ENCODE data around the gene ADAM10.

The ADAM10 gene

DNA sequence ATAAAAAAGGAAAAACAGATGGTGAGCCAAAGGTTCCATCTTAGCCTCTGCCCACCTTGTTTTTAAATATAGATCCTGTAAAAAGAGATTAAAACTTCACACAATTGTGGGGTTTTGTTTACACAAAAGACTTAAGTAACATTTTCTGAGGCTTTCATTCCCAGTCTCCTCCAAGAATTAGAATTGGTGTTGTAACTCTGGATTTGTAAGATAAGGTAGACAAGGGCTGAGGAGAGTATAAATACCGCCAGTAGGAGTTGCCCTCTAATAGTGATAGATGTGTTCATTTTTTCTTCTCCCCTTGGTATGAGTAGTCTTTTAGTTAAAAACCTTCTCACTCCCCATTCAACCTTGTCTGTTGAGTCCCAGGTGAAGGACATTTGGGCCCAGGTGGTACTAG lies 30.0 kb upstream of the ADAM10 start:
- TF ChIP-seq SPI1 (IDR thresholded peaks at IDR 0.05; ENCODE audit: borderline replicate concordance, low read depth): no peak
- no peak for TF ChIP-seq CTCF (IDR thresholded peaks at IDR 0.05; ENCODE audit: insufficient read depth, low read length)
- no peak for TF ChIP-seq REST (IDR thresholded peaks at IDR 0.05; ENCODE audit: insufficient replicate concordance, low read depth)
- no peak for TF ChIP-seq POLR2AphosphoS5 (IDR thresholded peaks at IDR 0.05; ENCODE audit: low read depth)
- no peak for TF ChIP-seq GABPA (IDR thresholded peaks at IDR 0.05; ENCODE audit: low read depth)
- Histone ChIP-seq H3K27ac (replicated peaks) (no peak overlapping the region), H3K27me3 (ENCODE audit: insufficient read depth, poor library complexity, severe bottlenecking) (no peaks in the 10 kb centered on the region), H3K4me3 (replicated peaks; ENCODE audit: insufficient read depth, low read length) (no peak overlapping the region)
- DNase-seq (ENCODE audit: low read depth in 1 of 2, low spot score in 1 of 2): no peak

- DNase-seq (ENCODE audit: low read depth in 1 of 2, low spot score in 1 of 2): no peak
- Histone ChIP-seq H3K4me3 (replicated peaks; ENCODE audit: insufficient read depth, low read length) (no peak overlapping the region), H3K27ac (replicated peaks) (no peak overlapping the region), H3K27me3 (ENCODE audit: insufficient read depth, poor library complexity, severe bottlenecking) (no peaks in the 10 kb centered on the region)
- TF ChIP-seq POLR2AphosphoS5 (IDR thresholded peaks at IDR 0.05; ENCODE audit: low read depth): no peak
- TF ChIP-seq SPI1 (IDR thresholded peaks at IDR 0.05; ENCODE audit: borderline replicate concordance, low read depth): no peak
- no peak for TF ChIP-seq GABPA (IDR thresholded peaks at IDR 0.05; ENCODE audit: low read depth)
- no peak for TF ChIP-seq CTCF (IDR thresholded peaks at IDR 0.05; ENCODE audit: insufficient read depth, low read length)
- no peak for TF ChIP-seq REST (IDR thresholded peaks at IDR 0.05; ENCODE audit: insufficient replicate concordance, low read depth)
Observed at GRCh38 chr15:58777107-58777506, 27.6 kb upstream of the ADAM10 start.

GRCh38 chr15:58775402-58775801 lies 25.9 kb upstream of the ADAM10 start:
- no peak for TF ChIP-seq GABPA (IDR thresholded peaks at IDR 0.05; ENCODE audit: low read depth)
- no peak for TF ChIP-seq SPI1 (IDR thresholded peaks at IDR 0.05; ENCODE audit: borderline replicate concordance, low read depth)
- no peak for TF ChIP-seq POLR2AphosphoS5 (IDR thresholded peaks at IDR 0.05; ENCODE audit: low read depth)
- TF ChIP-seq REST (IDR thresholded peaks at IDR 0.05; ENCODE audit: insufficient replicate concordance, low read depth): no peak
- H3K4me3 ChIP-seq (replicated peaks; ENCODE audit: insufficient read depth, low read length): no peak overlapping the region
- no peak for DNase-seq (ENCODE audit: low read depth in 1 of 2, low spot score in 1 of 2)
- no peaks in the 10 kb centered on the region for H3K27me3 ChIP-seq (ENCODE audit: insufficient read depth, poor library complexity, severe bottlenecking)
- no peak overlapping the region for H3K27ac ChIP-seq (replicated peaks)

All from HL-60 (cell line).